IPS DF 4.7 (cell line): ENCODE data around the gene CNOT6.

Experiments used
- DNase-seq: peaks from one replicate; pipeline ENCODE4 v3.0.0-alpha.2; 2013; ENCODE audit warnings: low spot score; ENCODE audit errors: extremely low read depth

Gene CNOT6

DNA sequence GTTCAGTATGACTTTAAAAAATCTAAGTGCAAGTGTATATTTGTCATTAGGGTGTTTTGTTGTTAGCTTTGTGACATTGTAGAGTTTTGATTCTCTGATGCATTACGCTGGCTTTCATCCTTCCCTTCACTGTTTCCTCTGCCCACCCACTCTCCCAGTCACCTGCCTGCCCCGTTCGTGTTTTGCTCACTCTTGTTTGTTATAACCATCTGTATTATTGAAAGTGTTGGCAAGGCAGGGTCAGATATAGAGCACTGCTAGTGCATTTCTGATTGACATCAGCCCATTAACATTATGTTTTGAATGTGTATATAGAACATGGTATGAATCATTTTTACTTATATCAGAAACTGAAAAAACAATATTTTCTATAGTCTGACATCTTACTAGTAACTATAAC is 69.8 kb downstream of the CNOT6 start:
- no peak for DNase-seq

GRCh38 chr5:180568914-180569313 is 74.7 kb downstream of the CNOT6 start:
- DNase-seq = no peak

- DNase-seq = no peak
Observed at GRCh38 chr5:180575571-180575970, 81.4 kb downstream of the CNOT6 start.

DNA sequence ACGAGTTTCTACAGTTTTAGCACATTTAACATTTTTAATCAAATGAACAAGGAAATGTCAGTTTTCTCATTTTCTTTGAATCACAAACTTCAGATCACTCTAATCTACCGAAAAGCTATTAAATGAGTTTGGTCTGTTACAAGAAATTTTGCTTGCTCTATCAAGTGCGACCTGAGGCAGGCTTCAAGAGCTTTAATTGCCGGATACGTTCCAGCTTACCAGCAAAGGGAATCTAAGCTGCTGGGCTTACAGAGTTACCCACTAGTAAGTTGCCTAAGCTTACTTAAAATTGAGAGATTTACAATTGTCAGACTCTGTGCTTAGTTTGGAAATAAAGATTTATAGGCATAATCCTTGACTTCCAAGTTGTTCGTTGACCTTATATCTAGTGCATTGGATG is 86.5 kb downstream of the CNOT6 start:
- DNase-seq = no peak

- no peak for DNase-seq
Observed at GRCh38 chr5:180583738-180584137, 89.6 kb downstream of the CNOT6 start.

GRCh38 chr5:180586204-180586603 is 92.0 kb downstream of the CNOT6 start:
- no peak for DNase-seq

GRCh38 chr5:180586870-180587269 is 92.7 kb downstream of the CNOT6 start:
- no peak for DNase-seq

DNA sequence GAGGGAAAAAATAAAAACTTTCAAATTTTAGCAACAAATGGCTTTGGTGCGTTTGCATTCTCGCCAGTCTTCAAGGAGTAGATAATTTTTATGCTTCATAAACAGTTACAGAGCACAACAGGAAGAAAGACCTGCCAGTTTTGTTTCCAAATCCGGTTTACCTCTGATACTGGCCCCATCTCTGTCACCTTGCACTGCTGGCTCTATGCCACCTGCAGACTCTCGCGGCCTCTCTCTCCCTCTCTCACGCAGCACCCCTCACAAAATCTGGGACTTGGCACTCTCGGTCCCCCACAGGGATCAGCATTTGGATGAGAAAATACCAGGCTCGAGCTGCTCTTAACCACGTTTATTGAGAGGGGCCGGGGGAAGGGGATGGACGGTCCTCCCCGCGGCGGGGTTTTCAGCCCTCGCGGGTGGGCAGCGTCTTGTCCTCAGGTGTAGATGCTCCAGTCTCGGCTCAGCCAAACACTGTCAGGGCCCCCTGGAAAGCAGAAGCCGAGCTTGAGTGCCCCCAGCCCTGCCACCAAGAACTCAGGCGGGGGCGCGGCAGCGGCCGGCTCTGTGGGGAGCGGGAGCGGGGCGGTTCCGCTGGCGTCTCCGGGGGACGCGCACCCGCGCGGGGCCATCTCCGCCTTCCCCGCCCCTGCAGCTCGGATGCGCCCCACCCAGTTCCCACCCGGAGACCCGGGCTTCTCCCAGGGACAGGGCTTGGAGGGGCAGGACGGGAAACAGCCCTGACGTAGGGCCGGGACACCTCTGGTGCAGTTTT is 95.8 kb downstream of the CNOT6 start:
- DNase-seq = no peak

- no peak for DNase-seq
Observed at GRCh38 chr5:180590543-180591310, 96.5 kb downstream of the CNOT6 start.

- no peak for DNase-seq
Observed at GRCh38 chr5:180591311-180591887, 97.2 kb downstream of the CNOT6 start, which contains the start of gene SCGB3A1. Gene SCGB3A1 (minus strand): TSS chr5:180591499. CDS start chr5:180591462, 37 bp downstream.

- no peak for DNase-seq
Observed at GRCh38 chr5:180592176-180592575, 98.0 kb downstream of the CNOT6 start.

DNA sequence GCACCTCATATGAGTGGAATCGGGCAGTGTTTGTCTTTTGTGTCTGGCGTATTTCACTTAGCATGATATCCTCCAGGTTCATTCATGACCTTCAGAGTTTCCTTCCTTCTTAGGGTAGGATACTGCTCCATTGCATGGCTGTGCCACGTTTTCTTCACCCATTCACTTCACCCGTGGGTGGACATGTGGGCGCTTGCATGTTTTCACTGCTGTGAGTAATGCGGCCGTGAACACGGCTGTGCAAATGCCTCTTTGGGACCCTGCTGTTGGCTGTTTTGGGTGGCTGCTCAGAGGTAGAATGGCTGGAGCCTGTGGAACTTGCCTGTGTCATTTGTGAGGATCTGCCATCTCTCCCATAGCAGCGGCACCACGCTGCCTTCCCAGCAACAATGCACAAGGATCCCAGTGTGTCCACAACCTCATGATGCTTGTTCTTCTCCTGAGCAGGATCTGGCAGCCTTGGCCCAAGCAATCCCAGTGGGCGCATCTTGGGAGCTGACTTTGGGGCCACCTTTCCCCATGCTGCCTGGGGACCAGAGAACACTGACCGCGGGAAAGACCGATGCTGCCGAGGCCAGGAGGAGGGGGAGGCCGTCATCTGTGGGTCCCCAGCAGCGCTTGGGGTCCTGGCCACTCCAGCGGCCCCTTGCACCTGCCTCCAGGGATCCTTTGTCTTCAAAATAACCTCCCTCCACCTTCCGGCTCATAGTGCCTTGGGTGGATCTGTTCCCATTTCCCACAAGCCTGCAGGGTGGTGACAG is 99.4 kb downstream of the CNOT6 start:
- DNase-seq = no peak

- no peak for DNase-seq
Observed at GRCh38 chr5:180594311-180595045, 100.3 kb downstream of the CNOT6 start.

DNA sequence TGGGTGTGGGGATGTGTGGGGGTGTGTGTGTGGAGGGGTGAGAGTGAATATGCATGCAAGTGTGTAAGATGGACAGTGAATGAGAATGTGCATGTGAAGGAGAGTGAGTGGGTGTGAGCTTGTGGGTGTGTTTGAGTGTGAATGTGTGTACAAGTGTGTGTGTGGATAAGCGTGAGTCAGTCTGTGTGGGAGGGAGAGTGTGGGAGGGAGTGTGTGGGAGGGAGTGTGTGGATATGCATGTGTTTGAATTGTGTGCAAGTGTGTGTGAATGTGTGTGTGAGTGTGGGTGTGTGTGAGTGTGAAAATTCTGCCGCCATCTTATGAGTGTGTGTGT is 100.8 kb downstream of the CNOT6 start:
- DNase-seq = no peak

GRCh38 chr5:180595381-180596114 is 101.4 kb downstream of the CNOT6 start:
- no peak for DNase-seq

GRCh38 chr5:180596115-180596667 is 102.0 kb downstream of the CNOT6 start:
- DNase-seq = no peak

DNA sequence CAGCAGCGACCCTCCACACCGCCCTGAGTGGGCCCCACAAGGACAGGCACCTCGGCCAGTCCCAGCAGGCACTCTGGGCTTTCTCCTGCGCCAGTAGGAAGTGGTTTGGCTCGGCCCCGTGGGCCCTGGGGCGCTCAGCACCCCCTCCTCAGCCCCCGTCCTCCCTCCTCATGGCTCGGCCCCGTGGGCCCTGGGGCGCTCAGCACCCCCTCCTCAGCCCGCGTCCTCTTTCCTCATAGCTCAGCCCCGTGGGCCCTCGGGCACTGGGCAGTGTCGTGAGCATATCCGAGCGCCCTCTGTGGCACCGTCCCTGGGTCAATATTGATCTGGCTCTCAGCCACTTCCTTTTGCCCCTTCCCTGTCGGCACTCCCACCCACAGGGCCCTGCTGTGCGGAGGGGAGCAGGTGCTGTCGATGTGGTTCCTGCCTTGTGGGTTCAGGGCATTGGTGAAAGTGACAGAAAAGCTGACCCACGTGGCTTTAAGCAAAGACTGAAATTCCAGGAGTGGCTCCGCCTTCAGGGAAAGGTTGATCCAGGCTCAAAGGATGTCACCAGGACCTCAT is 102.6 kb downstream of the CNOT6 start:
- DNase-seq = no peak

- DNase-seq = no peak
Observed at GRCh38 chr5:180598316-180598701, 104.1 kb downstream of the CNOT6 start.

DNA sequence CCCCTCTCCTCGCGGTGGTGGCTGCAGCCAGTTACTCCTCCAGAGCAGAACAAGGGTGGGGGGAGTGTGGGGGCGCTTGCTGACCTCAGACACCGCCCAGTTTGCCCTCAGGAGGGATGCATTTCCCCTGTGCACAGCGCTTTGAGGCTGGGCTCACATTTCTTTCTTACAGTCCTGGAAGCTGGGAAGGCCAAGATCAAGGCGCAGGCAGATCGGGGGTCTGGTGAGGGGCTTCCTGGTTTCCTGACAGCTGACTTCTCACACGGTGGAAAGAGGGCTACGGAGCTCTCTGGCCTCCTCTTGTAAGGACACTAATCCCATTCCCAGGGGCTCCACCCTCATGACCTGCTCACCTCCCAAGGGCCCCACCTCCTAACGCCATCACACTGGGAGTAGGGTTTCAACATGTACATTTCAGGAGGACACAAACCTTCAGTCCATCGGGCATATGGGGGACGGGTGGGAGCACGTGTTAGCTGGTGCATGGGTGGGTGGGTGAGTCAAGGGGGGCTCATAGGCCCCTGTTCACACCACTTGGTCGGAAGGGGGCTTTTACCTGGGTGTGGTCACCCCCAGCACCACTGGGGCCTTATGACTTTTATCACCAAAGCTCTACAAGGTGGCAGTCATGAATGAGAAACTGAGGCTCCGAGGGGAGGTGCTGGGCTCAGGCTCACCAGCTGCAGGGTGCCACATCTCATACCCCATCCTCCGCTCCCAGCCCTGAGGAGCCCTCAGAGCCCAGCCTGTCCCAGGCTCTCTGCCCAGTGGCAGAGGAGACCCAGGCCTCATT is 104.8 kb downstream of the CNOT6 start:
- DNase-seq = no peak
